Measurements from ENCODE around the gene UBLCP1.

DNA sequence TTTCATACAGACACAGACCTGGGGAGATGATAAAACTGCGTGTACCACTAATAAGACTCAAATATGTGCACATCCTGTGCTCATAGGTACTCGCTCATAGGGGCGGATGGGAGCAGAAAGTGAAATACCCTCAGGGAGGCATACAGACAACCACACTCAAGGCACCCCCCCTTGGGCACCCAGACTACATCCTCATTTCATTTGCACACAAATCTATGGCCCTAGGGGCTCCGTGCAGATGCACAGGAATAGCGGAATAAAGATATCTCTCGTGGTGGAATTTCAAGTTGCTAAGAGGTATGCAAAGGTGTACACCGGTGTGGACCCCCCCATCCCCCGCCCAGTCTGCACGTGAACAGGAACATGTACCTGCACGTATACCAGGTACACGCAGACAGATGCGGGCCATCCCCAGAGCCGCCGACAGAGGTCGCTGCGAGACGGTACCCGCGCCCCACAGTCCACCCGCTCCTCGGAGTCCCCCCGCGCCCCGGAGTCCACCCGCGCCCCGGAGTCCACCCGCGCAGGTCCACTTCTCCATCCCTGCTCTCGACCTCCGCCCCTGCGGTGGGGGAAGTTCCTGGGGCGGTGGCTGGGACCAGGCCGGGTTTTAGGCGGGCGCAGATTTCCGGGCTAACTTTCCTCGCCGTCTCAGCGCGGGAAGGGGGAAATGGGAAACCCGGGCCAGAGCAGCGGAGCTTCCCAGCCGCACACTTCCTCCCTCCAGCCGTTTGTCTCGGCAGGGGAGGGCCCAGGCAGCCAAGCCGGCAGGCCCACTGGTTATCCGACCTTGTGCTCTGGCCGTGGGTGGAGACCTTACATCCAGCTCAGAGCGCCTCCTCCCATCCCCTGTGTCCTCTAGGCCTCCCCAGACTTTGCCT is 68.2 kb downstream of the UBLCP1 start:
- TF ChIP-seq EZH2 (IDR thresholded peaks at IDR 0.05; ENCODE audit: low read length, missing control alignments) = no peak
- TF ChIP-seq, protein P1, sequence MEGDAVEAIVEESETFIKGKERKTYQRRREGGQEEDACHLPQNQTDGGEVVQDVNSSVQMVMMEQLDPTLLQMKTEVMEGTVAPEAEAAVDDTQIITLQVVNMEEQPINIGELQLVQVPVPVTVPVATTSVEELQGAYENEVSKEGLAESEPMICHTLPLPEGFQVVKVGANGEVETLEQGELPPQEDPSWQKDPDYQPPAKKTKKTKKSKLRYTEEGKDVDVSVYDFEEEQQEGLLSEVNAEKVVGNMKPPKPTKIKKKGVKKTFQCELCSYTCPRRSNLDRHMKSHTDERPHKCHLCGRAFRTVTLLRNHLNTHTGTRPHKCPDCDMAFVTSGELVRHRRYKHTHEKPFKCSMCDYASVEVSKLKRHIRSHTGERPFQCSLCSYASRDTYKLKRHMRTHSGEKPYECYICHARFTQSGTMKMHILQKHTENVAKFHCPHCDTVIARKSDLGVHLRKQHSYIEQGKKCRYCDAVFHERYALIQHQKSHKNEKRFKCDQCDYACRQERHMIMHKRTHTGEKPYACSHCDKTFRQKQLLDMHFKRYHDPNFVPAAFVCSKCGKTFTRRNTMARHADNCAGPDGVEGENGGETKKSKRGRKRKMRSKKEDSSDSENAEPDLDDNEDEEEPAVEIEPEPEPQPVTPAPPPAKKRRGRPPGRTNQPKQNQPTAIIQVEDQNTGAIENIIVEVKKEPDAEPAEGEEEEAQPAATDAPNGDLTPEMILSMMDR (conservative IDR thresholded peaks at IDR 0.05 in 1 of 2, IDR thresholded peaks at IDR 0.05 in 1 of 2; ENCODE audit: low read depth in 1 of 2, low read length in 2 of 2) = peak; percentile 60 to 66

All from fibroblast of lung (primary cell).